GM18858 (cell line): ENCODE measurements around the gene GRIN3B.

Experiments used
- ATAC-seq: cut with Tn5 transposase; IDR thresholded peaks from one replicate; pipeline ENCODE4 v1.9.1; 2021; ENCODE audit not compliant: unreplicated experiment

Gene GRIN3B

GRCh38 chr19:1006711-1007398 is 6.6 kb downstream of the GRIN3B start:
- no peak for ATAC-seq

GRCh38 chr19:1007399-1008251 is 7.4 kb downstream of the GRIN3B start:
- no peak for ATAC-seq

GRCh38 chr19:1008268-1009040 is 8.2 kb downstream of the GRIN3B start:
- no peak for ATAC-seq

GRCh38 chr19:1009041-1009980 is 9.1 kb downstream of the GRIN3B start:
- no peak for ATAC-seq

GRCh38 chr19:1009981-1010538 is 9.8 kb downstream of the GRIN3B start:
- no peak for ATAC-seq

- ATAC-seq, result no peak
Observed at GRCh38 chr19:1010586-1011510, 10.6 kb downstream of the GRIN3B start.

- no peak for ATAC-seq
Observed at GRCh38 chr19:1011831-1012333, 11.7 kb downstream of the GRIN3B start.

GRCh38 chr19:1012334-1012733 is 12.1 kb downstream of the GRIN3B start:
- ATAC-seq, result no peak

GRCh38 chr19:1013218-1013617 is 13.0 kb downstream of the GRIN3B start:
- ATAC-seq, result no peak

- no peak for ATAC-seq
Observed at GRCh38 chr19:1014161-1015060, 14.2 kb downstream of the GRIN3B start.

- ATAC-seq, result no peak
Observed at GRCh38 chr19:1015061-1015781, 15.0 kb downstream of the GRIN3B start.

- ATAC-seq, result no peak
Observed at GRCh38 chr19:1015782-1016646, 15.8 kb downstream of the GRIN3B start.

GRCh38 chr19:1016647-1017114 is 16.5 kb downstream of the GRIN3B start:
- no peak for ATAC-seq

- no peak for ATAC-seq
Observed at GRCh38 chr19:1017115-1017905, 17.1 kb downstream of the GRIN3B start.

- no peak for ATAC-seq
Observed at GRCh38 chr19:1017906-1018305, 17.7 kb downstream of the GRIN3B start.
